RPMI7951 (cell line): Measurements from ENCODE around the gene SLCO1C1. TPM values are rescaled to one million over a fixed set of nuclear protein-coding genes. Genes with fewer than 3 reads are reported as not detected.
A peak's percentile ranks its signal among the peaks of the same experiment; 100 is the strongest.
"Not testable (repeated sequence)": the region's sequence is repeated elsewhere in the genome, so short reads cannot be mapped to it uniquely, and the experiment has no call there.

Experiments used
- DNase-seq: peaks from one replicate; pipeline ENCODE4 v3.0.0-alpha.2; 2012; ENCODE audit warnings: low read depth
- total RNA-seq: library from RNA; depleted of rRNA; stranded (reverse); fragments of >200 nt; shearing (Covaris generic); gene quantifications from 2 replicates; pipeline ENCODE4 v1.2.3, GENCODE V29; 2014; rRNA removed

The SLCO1C1 gene, protein sequence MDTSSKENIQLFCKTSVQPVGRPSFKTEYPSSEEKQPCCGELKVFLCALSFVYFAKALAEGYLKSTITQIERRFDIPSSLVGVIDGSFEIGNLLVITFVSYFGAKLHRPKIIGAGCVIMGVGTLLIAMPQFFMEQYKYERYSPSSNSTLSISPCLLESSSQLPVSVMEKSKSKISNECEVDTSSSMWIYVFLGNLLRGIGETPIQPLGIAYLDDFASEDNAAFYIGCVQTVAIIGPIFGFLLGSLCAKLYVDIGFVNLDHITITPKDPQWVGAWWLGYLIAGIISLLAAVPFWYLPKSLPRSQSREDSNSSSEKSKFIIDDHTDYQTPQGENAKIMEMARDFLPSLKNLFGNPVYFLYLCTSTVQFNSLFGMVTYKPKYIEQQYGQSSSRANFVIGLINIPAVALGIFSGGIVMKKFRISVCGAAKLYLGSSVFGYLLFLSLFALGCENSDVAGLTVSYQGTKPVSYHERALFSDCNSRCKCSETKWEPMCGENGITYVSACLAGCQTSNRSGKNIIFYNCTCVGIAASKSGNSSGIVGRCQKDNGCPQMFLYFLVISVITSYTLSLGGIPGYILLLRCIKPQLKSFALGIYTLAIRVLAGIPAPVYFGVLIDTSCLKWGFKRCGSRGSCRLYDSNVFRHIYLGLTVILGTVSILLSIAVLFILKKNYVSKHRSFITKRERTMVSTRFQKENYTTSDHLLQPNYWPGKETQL
- total RNA-seq: not detected in 2 replicates

DNA sequence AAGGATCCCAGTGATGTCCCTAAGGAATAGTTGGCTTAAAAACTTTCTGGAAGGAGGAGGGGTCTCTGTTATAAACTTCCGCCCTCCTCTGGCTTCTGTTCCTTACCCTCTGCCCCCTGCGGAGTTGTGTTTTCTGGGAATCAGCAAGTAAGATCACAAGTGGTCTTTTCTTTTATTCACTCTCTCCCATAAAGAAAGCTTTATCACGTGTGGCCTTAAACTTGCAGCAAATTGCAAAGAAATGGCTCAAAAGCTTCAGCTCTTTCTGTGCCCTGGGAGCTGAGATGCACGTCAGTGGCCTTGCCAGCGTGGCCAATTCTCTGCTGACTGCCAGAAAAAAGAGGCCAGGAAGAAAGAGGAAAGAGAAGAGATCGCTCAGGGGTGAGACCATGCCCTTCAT lies at the start of gene SLCO1C1:
Gene SLCO1C1, plus strand, starts transcription at position 101 of the 400 bp plus-strand sequence. CDS start 4,245 bp downstream, outside the sequence.
- DNase-seq: no peak

DNA sequence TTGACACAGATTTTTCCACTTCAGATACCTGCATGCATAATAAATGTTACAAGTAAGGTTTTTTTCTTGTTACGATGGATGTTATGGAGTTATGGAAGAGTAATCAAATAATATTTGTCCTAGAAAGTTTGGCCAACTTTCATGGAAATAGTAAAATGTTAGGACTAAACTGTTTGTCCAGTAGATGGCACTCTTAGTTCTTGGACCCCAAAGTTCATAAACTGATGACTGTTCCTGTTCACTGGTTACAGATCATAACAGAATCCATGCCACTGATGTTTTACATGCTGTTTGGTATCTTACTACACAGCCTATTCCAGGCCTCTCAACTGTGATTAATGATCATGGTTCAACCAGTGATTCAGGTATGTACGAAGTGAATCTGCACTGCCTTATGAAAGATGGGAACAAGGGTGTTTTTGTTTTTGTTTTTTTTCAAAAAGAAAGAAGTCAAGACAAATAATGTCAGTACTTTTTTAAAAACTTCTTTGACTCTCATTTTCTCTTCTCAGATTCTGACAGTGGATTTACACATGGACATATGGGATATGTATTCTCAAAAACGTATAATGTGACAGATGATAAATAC lies 48.8 kb upstream of the SLCO1C1 start:
- peak; percentile 17 for DNase-seq

DNA sequence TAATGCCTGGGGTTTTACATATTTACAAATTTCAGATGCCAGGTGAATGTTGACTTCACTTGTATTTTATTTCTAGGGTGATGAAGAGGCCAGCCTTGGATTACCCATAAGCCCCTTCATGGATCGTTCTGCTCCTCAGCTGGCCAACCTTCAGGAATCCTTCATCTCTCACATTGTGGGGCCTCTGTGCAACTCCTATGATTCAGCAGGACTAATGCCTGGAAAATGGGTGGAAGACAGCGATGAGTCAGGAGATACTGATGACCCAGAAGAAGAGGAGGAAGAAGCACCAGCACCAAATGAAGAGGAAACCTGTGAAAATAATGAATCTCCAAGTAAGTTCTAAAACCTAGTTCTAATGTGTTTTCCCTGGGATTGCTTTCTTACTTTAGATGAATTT lies 41.3 kb upstream of the SLCO1C1 start:
- no peak for DNase-seq

DNA sequence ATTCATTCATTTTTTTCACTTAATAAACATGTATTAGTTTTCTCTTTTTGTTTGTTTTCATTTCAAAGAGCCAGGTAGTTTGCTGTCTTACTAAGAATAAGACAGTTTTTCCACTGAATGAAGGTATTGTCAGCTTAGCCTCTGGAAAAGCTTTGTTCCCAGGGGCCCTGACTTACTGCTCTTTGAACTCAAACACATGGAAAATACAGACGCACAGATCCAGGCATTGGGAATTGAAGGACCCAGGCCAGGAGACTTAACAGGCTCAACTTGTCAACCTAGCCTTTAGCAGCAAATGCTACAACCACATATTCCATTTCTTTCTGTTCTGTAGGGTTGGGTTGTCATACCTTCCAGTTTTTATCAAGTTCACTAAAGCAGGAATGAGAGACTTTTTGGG lies 38.5 kb upstream of the SLCO1C1 start:
- no peak for DNase-seq

DNA sequence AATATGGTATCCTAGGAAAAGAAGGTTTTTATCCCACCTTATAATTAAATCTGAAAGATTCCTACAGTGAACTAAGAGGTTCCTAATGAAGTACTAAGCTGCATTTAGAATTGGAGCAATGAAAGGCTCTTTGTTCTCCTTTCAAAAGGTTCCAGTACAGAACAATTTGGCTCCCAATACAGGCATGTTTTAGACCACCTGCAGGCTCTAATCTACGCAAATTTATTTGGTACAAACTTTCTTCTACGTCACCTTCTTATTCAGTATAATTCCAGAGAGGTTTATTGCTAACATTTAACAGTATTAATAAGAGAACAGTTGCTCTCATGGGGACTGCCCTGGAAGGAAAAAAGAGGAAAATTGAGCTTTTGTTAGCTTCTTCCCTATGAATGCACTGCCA lies 37.6 kb upstream of the SLCO1C1 start:
- no peak for DNase-seq

DNA sequence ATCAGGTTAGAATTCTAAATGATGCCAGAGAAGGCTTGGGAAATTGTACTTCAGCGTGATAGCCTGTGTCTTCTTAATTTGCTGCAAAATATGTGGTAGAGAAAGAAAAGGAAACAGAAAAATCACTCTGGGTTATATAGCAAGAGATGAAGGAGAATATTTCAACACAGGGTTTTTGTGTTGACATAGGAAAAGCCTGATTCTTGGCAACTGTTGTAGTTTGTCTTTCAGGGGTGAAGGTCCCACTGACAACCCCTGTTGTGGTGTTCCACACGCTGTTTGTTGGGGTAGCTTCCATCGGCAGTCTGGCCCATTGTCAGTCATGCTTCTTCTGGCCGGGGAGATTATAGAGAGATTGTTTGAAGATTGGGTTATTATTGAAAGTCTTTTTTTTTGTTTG lies 13.8 kb upstream of the SLCO1C1 start:
- no peak for DNase-seq

DNA sequence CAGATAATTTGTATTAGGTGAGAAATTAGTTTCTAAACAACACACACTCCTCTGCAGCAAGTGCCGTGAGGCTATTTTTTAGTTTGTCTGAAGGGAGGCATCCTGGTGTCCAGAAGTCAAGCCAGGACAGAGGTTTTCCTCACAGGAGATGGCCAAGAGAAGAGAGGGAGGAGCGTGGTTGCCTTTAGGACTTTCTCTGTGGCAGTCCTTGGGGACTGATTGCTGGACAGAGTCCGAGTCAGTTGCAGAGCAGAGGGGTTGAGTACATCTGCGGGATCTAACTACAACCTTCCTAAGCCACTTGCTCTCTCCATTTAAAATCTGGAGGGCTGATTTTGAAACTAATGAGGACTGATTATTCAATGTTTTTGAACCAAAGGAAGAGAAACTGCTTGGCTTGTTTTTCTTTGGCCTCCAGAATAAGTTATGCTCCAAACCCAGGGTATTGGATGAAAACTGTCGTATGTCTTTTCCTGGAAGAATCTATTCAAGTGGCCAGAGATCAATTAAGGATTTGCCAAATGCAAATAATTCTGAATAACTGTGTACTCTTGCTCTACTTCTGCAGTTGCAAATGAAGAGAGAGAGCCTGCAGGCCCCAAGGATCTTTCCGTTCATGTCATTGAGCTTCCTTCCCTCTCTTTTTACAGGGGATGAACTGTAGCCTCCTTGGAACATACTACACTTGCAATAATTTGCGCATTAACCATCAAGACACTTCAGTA lies 1.2 kb downstream of the SLCO1C1 start:
- no peak for DNase-seq

DNA sequence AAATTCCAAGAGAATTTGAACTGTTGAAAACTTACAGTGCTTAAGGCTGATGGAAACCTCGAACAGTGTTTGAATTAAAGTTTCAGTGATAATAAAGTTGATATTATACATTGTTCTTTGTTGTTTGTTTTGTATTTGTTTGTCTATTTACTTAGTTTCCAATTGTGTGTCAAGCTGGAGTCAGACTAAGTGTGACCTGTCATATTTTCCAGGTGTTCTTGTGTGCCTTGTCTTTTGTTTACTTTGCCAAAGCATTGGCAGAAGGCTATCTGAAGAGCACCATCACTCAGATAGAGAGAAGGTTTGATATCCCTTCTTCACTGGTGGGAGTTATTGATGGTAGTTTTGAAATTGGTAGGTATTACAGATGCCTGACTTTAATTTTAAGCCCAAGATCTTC lies 6.0 kb downstream of the SLCO1C1 start:
- no peak for DNase-seq

DNA sequence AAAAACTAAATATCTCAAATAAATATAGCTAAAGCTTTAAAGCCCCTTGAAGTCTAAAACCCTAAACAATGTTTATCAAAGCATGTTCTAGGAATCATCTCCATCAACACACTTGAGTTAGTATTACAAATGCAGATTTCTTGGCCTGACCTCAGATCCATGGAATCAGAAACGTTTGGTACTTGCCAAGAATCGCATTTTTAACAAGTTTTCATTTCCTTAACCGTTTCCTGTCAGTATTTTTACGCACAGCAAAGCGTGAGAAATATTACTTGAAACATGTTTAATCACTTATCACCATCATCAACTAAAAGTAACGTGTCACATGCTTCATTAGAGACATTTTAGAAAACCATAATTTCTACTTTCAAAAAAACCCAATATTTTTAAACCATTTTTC lies 9.7 kb downstream of the SLCO1C1 start:
- DNase-seq: no peak

DNA sequence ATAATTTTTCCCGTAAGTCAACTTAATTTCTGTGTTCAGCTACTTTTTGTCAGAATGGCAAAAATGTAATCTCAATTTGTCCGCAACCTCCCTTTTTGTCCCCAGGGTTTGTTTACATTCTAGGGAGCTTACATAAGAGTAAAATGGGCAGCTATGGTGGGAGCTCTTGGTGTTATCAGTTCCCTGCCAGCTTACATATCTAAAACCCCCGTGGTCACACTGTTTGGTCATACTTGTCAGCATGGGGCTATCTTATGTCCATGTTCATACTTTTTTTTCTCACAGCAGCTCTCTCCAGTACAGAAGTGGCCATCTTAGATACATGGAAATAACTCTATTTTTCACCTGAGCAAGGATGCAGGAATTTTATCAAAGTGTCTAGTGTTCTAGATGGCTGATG lies 16.7 kb downstream of the SLCO1C1 start:
- DNase-seq: no peak

DNA sequence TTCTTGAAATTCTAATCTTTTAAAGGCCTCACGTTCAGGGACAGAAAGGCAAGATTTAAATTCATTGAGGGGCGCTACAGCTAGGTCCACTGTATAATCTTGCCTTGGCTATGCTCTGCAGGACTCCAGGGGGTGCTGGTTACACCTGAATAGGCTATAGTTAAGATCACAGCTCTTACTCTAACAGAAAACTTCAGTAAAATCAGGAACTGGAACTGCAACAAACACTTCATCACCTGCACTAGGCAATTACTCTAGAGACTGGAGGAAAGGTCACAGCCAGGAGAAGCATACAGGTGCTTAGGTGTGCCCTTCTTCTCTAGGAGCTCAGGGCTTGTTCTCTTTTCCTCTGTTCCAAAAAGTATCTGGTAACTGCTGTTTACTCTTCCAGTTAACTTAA lies 20.9 kb downstream of the SLCO1C1 start:
- no peak for DNase-seq

DNA sequence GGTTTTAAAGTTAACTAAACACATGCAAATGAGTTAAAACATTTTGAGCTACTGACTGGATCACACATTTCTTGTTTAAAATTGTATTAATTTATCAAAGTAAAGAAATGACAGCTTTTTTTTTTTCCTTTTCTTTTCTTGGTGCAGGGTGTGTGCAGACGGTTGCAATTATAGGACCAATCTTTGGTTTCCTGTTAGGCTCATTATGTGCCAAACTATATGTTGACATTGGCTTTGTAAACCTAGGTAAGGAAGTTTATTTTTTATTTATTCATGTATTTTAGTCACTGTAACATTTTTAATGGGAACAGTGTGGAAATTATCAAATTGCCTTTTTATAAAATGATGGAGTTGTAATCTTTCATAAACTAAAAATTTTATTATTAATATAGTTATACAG lies 21.9 kb downstream of the SLCO1C1 start:
- DNase-seq: no peak

DNA sequence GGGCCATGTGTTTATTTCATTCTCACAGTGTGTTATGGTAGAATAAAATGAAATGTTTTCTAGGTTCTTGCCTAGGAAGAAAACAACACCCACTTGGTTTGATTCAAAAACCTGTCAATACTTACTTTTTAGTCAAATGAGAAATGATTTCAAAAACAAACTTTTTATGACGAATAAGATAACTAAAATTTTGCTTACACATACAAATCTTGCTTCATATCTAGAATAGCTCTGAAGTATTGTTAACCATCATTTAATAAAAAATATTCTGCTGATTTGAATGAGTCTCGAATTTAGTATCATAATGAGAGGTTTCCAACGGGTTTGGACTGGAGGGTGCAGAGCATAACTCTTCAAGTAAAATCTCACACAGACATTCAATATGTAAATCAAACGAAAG lies 23.2 kb downstream of the SLCO1C1 start:
- DNase-seq: no peak

DNA sequence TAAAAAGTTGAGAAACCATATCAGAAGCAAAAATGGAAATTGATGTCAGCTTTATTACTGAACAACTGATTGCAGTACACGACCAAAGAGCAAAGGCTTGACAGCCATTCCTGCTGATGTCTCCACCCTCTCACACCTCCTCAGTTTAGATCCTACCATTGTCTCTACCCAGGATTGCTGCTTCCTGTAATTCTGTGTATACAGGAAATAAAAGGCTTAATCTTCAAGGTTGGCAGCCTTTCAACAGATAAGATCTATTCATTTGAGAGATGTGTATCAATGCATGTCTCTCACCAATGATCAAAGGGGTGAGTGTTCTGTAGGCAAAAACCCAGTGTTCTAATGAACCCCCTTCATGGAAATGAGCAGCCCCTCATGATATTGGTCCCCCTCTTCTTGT lies 27.0 kb downstream of the SLCO1C1 start:
- no peak for DNase-seq

DNA sequence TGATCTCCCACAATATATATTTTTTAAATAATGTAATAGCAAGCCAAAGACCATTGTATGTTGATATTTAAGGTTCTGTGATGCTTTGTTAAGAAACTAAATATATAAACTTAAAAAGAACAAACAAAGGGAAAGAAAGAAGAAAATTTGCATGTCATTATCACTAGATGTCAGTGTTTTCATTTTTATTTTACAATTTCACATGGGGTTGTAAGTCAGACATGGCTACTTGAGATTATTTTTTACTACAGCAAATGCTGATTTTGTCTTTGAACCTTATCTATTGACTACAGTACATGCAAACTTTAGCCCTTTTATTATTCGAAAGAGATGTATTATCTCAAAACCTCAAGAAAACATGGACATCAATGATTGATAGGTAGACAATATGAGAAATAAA lies 36.1 kb downstream of the SLCO1C1 start:
- no peak for DNase-seq

DNA sequence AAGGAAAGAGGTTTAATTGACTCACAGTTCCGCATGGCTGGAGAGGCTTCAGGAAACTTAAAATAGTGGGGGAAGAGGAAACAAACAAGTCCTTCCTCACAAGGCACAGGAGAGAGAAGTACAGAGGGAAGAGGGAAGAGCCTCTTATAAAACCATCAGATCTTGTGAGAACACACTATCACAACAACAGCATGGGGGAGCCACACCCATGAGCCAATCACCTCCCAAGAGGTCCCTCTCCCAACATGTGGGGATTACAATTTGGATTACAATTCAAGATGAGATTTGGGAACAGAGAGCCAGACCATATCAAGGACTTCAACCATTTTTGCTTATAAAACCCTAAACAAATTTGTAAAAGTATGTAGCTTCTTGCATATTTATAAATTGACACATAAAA lies 45.8 kb downstream of the SLCO1C1 start:
- DNase-seq: no peak

DNA sequence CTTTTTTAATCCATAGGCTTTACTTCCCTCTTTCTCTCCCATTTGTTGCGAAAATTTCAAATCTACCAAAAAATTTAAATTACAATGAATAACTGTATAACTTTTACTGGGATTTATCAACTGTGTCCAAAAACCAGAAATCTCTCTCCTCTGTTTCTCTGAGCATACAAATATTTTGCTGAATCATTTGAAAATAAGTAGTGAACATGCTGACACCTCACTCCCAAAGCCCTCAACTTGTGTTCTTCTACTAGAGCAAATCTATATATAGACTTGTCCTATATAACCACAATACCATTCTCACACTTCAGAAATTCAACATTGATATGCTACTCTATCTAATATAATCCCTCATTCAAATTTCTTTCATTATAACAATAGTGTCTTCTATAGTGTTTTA lies 53.1 kb downstream of the SLCO1C1 start:
- no peak for DNase-seq

DNA sequence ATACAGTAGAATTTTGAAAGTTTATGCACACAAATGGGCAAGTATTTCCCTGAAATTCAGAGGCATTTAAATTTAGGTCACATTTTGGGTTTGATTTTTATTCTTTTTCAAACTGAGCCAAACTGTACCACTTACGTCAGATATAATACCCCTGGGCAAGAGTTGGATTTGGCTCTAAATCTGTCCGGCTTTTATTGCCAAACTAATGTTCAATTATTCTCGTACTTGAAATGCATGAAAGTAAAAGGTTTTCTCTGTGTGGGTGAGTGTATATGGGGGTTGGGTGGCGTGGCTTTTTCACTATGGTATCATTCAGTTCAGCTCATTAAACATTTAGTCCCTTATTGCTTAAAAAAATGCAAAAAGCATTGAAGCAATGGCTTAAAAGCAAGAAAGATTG lies 55.9 kb downstream of the SLCO1C1 start:
- no peak for DNase-seq

DNA sequence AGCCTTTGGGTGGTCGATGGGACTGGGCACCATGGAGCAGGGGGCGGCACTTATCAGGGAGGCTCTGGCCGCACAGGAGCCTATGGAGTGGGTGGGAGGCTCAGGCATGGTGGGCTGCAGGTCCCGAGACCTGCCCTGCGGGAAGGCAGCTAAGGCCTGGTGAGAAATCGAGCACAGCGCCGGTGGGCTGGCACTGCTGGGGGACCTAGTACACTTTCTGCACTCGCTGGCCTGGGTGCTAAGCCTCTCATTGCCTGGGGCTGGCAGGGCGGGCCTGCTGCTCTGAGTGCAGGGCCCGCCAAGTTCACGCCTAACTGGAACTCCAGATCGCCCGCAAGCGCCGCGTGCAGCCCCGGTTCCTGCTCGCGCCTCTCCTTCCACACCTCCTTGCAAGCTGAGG lies 82.3 kb downstream of the SLCO1C1 start:
- DNase-seq: no peak

DNA sequence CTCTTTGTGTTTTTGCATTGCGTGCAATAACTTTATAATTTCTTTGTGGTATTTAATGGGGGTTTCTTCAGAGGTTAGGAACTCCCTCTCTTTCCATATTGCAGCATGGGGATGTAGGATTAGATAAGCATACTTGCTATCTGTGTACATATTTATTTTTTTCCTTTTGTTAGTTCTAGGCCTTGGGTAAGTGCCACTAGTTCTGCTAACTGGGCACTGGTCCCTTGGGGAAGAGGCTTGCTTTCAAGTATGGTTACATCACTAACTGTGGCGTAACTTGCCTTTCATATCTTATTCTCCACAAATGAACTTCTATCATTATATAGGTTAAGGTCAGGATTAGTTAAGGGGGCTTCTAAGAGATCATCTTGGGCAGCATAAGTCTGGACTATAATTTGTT lies 83.8 kb downstream of the SLCO1C1 start:
- no peak for DNase-seq

DNA sequence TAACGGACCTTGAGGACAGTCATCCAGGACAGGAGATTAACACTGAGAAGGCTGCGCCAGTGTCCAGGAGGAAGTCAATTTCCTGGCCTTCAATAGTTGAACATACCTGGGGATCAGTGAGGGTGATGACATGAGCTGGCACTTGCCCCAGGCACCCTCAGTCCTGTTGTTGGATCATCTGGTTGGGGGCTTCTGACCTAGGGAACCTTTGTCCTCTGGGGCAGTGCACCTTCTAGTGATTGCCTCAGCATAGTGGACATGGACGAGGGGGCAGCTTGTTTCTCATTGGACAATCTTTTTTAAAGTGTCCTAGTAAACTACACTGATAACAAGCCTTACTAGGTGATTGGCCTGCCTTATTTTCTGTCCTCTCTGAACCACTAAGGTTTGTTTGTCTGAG lies 84.8 kb downstream of the SLCO1C1 start:
- not testable (repeated sequence) for DNase-seq

DNA sequence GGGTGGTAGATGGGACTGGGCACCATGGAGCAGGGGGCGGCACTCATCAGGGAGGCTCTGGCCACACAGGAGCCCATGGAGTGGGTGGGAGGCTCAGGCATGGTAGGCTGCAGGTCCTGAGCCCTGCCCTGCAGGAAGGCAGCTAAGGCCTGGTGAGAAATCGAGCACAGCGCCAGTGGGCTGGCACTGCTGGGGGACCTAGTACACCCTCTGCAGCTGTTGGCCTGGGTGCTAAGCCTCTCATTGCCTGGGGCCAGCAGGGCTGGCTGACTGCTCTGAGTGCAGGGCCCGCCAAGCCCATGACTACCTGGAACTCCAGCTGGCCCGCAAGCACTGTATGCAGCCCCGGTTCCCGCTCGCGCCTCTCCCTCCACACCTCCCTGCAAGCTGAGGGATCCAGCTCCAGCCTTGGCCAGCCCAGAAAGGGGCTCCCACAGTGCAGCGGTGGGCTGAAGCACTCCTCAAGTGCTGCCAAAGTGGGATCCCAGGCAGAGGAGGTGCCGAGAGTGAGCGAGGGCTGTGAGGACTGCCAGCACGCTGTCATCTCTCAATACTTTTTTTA lies 88.7 kb downstream of the SLCO1C1 start:
- DNase-seq: not testable (repeated sequence)
